ENCODE results near the gene UBE2I. TPM values are rescaled to one million over a fixed set of nuclear protein-coding genes. Genes with fewer than 3 reads are reported as not detected.

UBE2I gene
- total and polyA plus RNA-seq, 2 of the 4 experiments (the other 2 are of a cell fraction), result 30.8 to 140 TPM

- no peak overlapping the region for H3K4ac ChIP-seq (ENCODE audit: low read depth, low read length)
- no peak overlapping the region for H4K8ac ChIP-seq (ENCODE audit: low read depth in 2 of 2, low read length in 2 of 2)
- no peak for ATAC-seq (ENCODE audit: low read depth)
- ChIA-PET CTCF (no interaction called here), POLR2A (ENCODE audit: unreplicated experiment) (no interaction called here)
- dilution Hi-C loops (cut with HindIII; ENCODE audit: low sequenced_read_pairs, unreplicated experiment) (no loop called here), in situ Hi-C loops (cut with MboI; ENCODE audit: low sequenced_read_pairs) (no loop called here), intact Hi-C loops (cut with micrococcal nuclease) (no loop called here)
- H2AFZ ChIP-seq (replicated peaks; ENCODE audit: low read length, poor library complexity), result no peak overlapping the region
- no peak overlapping the region for H4K91ac ChIP-seq (ENCODE audit: insufficient read depth, low read depth, low read length)
- no peak overlapping the region for H3K4me2 ChIP-seq (ENCODE audit: low read depth, low read length)
- H2AK5ac ChIP-seq (ENCODE audit: low read depth, low read length), result no peak overlapping the region
- H3K36me3 ChIP-seq (ENCODE audit: control insufficient read depth, insufficient read depth, low read length), result peaks cover 26% of the 10 kb centered on the region
- WGBS, 2 experiments (ENCODE audit: extremely low coverage in 2 of 2, insufficient read length in 1 of 2), result 83% methylated on average over 24 of the region's 46 CpGs; no CpG with 5 or more reads in 1 of the 2 experiments
- peaks cover 9 to 38% of the 10 kb centered on the region in 2 experiments for H3K79me1 ChIP-seq (ENCODE audit: low read depth in 1 of 2, low read length in 2 of 2)
- H3K9me3 ChIP-seq (ENCODE audit: control insufficient read depth, insufficient read depth, low read length), result no peaks in the 10 kb centered on the region
- no peak overlapping the region for H2BK120ac ChIP-seq (ENCODE audit: low read depth, low read length)
- no peak overlapping the region for H2BK20ac ChIP-seq (ENCODE audit: low read depth, low read length)
- H2BK15ac ChIP-seq (ENCODE audit: low read depth, low read length), result no peak overlapping the region
- peaks cover 11% of the 10 kb centered on the region for H3K4me1 ChIP-seq (ENCODE audit: control insufficient read depth, insufficient read depth, low read length)
- H3K9ac ChIP-seq (ENCODE audit: low read depth, low read length), result no peak overlapping the region
- H3K14ac ChIP-seq (replicated peaks; ENCODE audit: low read depth, low read length), result no peak overlapping the region
- no peak overlapping the region for H3K23ac ChIP-seq (ENCODE audit: low read depth, low read length)
- H3K27me3 ChIP-seq (ENCODE audit: control insufficient read depth, insufficient read depth, low read length), result no peaks in the 10 kb centered on the region
- no peak overlapping the region for H3K4me3 ChIP-seq (ENCODE audit: insufficient read depth, low read depth, low read length)
- no peak overlapping the region for H2BK5ac ChIP-seq (ENCODE audit: low read depth, low read length, poor library complexity, severe bottlenecking)
- no peaks in the 10 kb centered on the region; the same call in 1 of the 2 replicates for H4K20me1 ChIP-seq (ENCODE audit: insufficient read depth, low read length)
- H3K27ac ChIP-seq (ENCODE audit: insufficient read depth, low read length), result no peak overlapping the region
- no peak overlapping the region for H2AK9ac ChIP-seq (replicated peaks; ENCODE audit: low read depth, low read length, poor library complexity)
- no TSS peak for BruUV-seq (replicated peaks)
- H3K9me1 ChIP-seq (ENCODE audit: insufficient read depth, low read length), result 0 out of 2 replicates have a peak, but pooled peaks cover 6% of the 10 kb centered on the region
- no peak overlapping the region for H3K56ac ChIP-seq (ENCODE audit: extremely low read depth, insufficient read depth, low read length)
- no peak overlapping the region for H4K5ac ChIP-seq (ENCODE audit: low read depth, low read length)
- no peak overlapping the region for H3K18ac ChIP-seq (ENCODE audit: low read depth, low read length)
- DNase-seq, result no peak
- TF ChIP-seq FOS (IDR thresholded peaks at IDR 0.05; ENCODE audit: low read depth, low read length), result no peak
- TF ChIP-seq BHLHE40 (IDR thresholded peaks at IDR 0.05; ENCODE audit: low read depth, low read length), result no peak
- TF ChIP-seq CHD1 (IDR thresholded peaks at IDR 0.05; ENCODE audit: low read depth, low read length), result no peak
- TF ChIP-seq POLR2A (IDR thresholded peaks at IDR 0.05; ENCODE audit: low read depth, low read length), result no peak
- TF ChIP-seq MXI1 (IDR thresholded peaks at IDR 0.05; ENCODE audit: borderline replicate concordance, low read depth, low read length), result no peak
- TF ChIP-seq NFE2L2 (IDR thresholded peaks at IDR 0.05; ENCODE audit: low read depth, low read length), result no peak
- TF ChIP-seq RFX5 (IDR thresholded peaks at IDR 0.05; ENCODE audit: low read depth, low read length), result no peak
- TF ChIP-seq CTCF (conservative IDR thresholded peaks at IDR 0.05; ENCODE audit: low read depth, low read length), result no peak
- TF ChIP-seq ELK1 (IDR thresholded peaks at IDR 0.05; ENCODE audit: borderline replicate concordance, low read depth, low read length), result no peak
- TF ChIP-seq RAD21 (IDR thresholded peaks at IDR 0.05; ENCODE audit: low read length), result no peak
- TF ChIP-seq SMC3 (IDR thresholded peaks at IDR 0.05; ENCODE audit: low read depth, low read length), result no peak
- no peak for TF ChIP-seq MAFK (IDR thresholded peaks at IDR 0.05; ENCODE audit: low read depth, low read length)
- no peak for TF ChIP-seq RCOR1 (IDR thresholded peaks at IDR 0.05; ENCODE audit: insufficient replicate concordance, low read length)
- no peak for TF ChIP-seq USF2 (IDR thresholded peaks at IDR 0.05; ENCODE audit: low read depth, low read length)
- TF ChIP-seq MAZ (IDR thresholded peaks at IDR 0.05; ENCODE audit: borderline replicate concordance, low read depth, low read length), result no peak
Measured at GRCh38 chr16:1374418-1375297, 65.2 kb downstream of the UBE2I start.
